GF-D8 (cell line): Measurements from ENCODE around the gene METAP1D.
"Not testable (repeated sequence)": the region's sequence is repeated elsewhere in the genome, so short reads cannot be mapped to it uniquely, and the experiment has no call there.

Source experiments
- DNase-seq: peaks from one replicate; lab custom pipeline; 2025; lab: John Stamatoyannopoulos, UW

Gene METAP1D

GRCh38 chr2:172048508-172049503 is 49.1 kb downstream of the METAP1D start:
- DNase-seq: no peak

DNA sequence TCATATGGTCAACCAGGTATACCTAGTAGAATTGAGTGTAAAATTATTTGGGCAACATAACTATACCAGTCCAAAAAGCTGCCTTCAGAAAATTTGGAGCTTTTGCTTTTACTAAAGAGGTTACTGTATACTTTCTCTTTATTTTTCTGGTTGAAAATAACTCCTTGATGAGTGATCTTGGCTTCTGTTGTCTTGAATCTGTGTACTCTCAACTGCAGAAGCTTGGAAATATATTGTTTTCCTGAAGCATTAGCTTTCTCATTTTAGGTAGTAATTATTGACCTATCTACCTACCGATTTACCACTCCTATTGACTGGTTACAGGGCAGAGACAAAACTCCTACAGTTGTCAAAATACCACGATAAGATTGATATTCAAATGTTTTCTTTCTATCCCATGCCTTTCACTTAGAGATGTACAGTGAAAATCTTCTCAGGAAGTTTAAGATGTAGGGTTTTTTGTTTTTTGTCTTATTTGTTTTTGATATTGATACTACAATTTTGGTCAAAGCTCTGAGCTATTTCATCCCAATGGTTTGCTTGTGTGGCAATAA is 49.9 kb downstream of the METAP1D start:
- DNase-seq: no peak

DNA sequence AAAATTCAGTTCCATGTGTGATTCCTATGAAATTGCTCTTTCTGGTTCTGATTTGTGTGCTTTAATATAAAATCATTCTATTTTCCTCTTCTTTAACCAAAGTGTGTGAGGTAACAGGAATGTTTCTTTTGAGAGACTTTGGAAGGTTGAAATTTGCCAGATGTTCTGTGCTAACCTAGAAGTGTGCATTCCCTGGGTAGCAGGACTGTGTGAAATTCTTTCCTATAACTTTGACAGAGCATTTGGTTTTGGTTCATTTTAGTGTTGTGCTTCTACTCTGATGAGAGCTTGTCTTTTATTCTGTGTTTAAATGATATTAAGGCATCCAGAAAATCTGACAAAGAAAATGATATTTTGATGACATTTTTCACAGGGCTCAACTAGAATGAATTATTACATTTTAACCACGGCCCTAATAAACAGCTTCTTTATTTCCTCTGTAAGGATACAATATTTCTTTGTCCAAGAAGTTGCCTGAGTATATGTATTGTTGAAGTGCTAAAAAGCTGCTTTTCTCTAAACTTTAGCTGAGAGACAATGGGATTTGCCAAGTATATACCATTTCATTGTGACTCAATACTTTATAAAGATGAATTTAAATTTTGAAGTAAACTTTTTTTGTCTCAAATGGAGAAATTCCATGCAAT is 50.8 kb downstream of the METAP1D start:
- DNase-seq: no peak

- no peak for DNase-seq
Measured at GRCh38 chr2:172052000-172052983, 52.5 kb downstream of the METAP1D start.

DNA sequence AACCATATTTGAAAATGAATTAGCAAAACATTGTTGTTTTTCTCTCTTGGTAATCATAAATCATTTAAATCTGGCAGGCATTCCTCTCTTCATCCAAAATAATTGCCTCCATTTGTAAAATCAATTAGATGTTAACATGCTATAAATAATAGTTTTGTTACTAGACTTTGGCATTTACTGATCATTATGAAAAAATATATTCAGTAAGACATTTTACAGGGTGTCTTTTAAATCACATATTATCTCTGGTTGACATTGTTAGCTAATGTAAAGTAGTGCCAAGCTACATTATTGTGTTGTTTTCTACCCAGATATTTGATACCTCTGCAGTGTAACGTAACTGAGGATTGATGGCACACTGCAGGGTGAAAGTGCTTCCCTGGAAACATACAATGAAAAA is 53.7 kb downstream of the METAP1D start:
- no peak for DNase-seq

- no peak for DNase-seq
Measured at GRCh38 chr2:172056293-172056692, 56.5 kb downstream of the METAP1D start.

DNA sequence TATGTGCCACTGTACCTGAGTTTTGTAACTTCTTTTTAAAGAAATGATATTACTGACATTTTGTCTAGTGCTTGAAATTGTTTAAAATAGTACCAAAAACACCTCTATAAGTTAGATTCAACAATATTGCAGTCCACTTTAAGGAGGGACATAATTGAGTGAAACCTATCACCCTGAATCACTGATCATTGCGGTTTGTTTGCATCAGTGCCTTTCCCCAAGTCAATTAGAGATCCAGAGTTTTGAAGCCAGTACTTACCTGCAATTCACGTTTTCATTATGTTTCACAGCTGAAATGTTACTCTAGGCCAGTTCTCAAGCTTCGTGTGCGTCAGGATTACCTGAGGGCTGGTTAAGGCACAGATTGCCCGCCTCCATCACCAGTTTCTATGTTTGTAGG is 58.9 kb downstream of the METAP1D start:
- no peak for DNase-seq

DNA sequence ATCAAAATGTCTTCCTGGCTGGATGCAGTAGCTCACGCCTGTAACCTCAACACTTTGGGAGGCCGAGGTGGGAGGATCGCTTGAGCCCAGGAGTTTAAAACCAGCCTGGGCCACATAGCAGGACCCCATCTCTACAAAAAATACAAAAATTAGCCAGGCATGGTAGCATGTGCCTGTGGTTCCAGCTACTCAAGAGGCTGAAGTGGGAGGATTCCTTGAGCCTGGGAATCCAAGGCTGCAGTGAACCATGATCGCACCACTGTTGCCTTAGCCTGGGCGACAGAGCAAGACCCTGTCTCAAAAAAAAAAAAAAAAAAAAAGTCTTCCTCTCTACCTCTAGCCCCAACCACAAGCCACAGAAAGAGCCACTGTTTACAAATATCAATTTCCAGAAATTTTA is 60.4 kb downstream of the METAP1D start:
- not testable (repeated sequence) for DNase-seq

GRCh38 chr2:172062402-172063004 is 62.8 kb downstream of the METAP1D start:
- no peak for DNase-seq

DNA sequence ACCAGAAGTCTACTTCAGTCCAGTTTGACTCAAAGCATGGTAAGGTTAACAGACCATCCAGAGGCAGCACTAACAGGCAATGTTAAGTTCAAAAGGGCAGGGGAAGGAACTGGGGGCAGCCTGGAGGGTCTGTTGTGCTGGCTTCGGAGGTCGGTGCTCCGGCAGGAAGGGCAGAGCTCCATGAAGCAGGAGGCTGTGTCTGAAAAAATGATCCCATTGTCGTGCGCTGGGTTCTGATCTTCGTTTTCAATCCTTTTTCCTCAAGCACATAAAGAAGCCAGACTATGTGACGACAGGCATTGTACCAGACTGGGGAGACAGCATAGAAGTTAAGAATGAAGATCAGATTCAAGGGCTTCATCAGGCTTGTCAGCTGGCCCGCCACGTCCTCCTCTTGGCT is 63.7 kb downstream of the METAP1D start:
- no peak for DNase-seq

GRCh38 chr2:172065111-172065510 is 65.4 kb downstream of the METAP1D start:
- no peak for DNase-seq

GRCh38 chr2:172066394-172066886 is 66.7 kb downstream of the METAP1D start:
- no peak for DNase-seq

DNA sequence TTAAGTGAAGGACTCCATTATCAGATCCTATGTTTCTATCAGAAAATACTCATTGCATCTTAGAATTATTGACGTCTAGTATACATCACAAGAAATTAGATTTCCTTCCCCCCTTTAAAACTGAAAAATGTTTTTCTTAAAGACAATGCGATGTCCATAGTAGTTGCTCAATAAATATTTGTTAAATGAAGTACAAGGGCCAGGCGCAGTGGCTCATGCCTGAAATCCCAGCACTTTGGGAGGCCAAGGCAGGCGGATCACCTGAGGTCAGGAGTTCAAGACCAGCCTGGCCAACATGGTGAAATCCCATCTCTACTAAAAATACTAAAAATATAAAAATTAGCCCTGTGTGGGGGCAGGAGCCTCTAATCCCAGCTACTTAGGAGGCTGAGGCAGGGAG is 68.2 kb downstream of the METAP1D start:
- not testable (repeated sequence) for DNase-seq

DNA sequence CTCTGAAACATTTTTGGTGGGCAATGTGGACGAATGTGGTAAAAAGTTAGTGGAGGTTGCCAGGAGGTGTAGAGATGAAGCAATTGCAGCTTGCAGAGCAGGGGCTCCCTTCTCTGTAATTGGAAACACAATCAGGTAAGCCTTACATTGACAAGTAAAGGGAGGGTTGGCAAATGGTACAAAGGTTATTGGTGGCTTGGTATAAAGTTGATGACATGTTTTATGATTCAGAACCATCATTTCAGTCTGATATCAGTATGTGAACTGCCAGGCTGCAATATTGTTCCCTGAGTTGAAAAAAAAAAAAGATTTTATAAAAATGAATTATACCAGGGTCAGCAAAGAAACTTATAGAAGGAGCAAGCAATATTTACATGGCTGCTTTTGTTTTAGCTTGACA is 71.2 kb downstream of the METAP1D start:
- no peak for DNase-seq

DNA sequence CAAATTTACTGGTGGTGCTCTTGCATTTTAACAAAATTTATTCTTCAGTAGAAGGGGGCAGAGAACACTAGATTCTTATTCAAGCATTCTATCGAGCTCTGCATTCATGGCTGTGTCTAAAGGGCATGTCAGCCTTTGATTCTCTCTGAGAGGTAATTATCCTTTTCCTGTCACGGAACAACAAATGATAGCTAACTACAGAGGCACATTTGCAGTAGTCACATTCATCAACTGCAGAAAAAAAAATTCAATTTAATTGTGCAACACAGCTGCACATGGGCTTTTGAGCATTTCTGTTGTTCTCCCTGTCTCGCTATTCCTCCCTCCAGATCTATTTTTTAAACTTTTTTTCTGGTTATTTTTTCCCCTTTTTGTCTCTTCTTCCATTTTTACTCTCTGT is 72.5 kb downstream of the METAP1D start:
- no peak for DNase-seq

DNA sequence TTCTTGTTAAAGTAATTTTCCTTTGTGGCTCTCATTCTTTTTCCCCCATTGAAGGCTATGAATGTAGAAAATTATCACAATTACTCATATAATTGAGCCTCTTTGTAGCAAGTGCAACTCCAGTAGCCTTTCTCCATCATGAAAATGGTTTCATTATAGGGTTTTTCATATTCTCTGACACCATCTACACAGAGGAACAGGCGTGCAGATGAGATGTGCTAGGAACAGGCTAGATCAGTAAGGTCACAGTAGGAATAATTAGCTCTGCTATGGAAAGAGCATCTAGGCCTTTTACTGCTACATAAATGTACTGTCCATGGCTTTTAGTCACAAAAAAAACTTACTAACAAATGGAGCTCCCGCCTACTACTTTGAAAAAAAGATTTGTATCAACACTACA is 73.0 kb downstream of the METAP1D start:
- DNase-seq: no peak

DNA sequence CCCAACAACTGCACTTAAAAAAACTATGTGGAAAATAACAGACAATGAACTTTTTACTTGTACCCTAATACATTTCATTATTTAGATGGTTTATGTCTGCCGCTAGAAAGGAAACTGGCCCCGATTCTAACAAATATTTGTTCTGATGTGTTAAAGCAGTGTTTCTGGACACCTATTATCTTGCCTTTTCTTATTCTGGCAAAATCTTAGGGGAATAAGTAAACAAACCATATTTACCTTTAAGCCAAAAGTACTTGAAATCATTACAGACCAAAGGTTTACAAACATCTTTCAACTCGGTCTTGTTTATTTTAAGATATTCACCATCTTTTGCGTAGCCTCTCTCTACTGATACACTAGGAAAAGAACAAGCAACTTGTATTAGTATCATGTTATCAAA is 73.8 kb downstream of the METAP1D start:
- DNase-seq: no peak

DNA sequence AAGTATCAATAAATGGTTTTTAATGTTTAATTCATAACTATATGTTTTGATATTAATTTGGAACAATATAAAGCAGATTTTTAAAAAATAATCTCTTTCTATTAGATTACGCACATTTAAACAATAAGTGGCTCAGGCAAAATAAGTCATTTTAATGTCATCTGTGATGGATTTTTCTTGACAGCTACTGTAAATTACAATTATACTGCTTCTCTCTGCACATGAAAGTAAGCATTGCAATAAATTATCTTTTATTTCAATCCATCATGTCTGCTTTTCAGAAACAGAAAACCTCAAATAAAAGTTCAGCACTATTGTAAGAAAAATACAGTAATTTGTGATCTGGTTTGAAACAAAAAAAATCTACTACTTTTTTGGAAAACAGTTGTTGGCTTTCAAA is 74.5 kb downstream of the METAP1D start:
- DNase-seq: no peak

GRCh38 chr2:172079416-172079815 is 79.7 kb downstream of the METAP1D start:
- no peak for DNase-seq

GRCh38 chr2:172079838-172080640 is 80.3 kb downstream of the METAP1D start:
- no peak for DNase-seq
